Dermis blood vessel endothelial cell (primary cell): ENCODE measurements around the gene GSDMA. TPM values are rescaled to one million over a fixed set of nuclear protein-coding genes. Genes with fewer than 3 reads are reported as not detected.
"Not testable (repeated sequence)": the region's sequence is repeated elsewhere in the genome, so short reads cannot be mapped to it uniquely, and the experiment has no call there.

Source experiments
- DNase-seq: peaks from one replicate; pipeline ENCODE4 v3.0.0; 2010
- total RNA-seq: library from RNA; depleted of rRNA; stranded (reverse); fragments of >200 nt; gene quantifications from 2 replicates; pipeline ENCODE4 v1.2.3, GENCODE V29; 2014

GSDMA gene
- total RNA-seq, 1 donor from 2014 or later: not detected

DNA sequence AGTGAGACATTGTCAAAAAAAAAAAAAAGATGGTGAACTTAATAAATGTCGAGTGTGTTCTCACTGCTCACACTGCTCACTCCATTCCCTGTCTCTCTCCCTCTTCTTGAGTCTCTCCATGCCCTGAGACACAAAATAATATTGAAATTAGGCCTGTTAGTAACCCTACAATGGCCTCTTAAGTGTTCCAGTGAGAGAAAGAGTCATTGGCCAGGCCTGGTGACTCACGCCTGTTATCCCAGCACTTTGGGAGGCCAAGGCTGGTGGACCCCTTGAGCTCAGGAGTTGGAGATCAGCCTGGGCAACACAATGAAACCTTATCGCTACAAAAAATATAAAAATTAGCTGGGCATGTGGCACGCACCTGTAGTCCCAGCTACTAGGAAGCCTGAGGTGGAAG, 36.3 kb downstream of the GSDMA start:
- no peak for DNase-seq

DNA sequence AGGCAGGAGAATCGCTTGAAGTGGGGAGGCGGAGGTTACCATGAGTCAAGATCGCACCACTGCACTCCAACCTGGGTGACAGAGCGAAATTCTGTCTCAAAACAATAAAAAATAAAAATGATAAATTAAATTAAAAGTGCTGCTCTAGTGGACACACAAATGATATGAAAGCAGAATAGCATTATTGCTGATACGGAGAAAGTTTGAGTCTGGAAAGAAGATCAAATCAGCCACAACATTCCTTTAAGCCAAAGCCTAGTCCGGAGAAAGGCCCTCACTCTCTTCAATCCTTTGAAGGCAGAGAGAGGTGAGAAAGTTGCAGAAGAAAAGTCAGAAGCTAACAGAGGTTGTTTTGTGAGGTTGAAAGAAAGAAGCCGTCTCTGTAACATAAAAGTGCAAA, 37.4 kb downstream of the GSDMA start:
- DNase-seq: no peak

DNA sequence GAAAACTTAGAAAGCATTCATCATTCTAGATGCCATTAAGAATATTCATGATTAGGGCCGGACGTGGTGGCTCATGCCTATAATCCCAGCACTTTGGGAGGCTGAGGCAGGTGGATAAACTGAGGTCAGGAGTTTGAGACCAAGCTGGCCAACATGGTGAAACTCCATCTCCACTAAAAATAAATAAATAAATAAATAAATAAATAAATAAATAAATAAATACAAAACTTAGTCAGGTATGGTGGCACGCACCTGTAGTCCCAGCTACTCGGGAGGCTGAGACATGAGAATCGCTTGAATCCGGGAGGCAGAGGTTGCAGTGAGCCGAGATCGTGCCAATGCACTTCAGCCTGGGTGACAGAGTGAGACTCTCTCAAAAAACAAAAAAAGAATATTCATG, 38.5 kb downstream of the GSDMA start:
- not testable (repeated sequence) for DNase-seq

DNA sequence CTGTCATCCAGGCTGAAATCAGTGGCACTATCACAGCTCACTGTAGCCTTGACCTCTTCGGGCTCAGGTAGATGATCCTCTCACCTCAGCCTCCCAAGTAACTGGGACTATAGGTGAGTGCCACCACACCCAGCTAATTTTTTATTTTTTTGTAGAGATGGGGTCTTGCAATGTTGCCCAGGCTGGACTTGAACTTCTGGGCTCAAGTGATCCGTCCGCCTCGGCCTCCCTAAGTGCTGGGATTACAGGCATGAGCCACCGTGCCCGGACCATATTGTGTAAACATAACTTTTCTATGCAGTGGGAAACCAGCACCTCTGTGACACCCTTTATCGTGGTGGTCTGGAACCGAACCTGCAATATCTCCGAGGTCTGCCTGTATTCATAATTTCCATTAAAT, 41.3 kb downstream of the GSDMA start:
- DNase-seq: no peak

DNA sequence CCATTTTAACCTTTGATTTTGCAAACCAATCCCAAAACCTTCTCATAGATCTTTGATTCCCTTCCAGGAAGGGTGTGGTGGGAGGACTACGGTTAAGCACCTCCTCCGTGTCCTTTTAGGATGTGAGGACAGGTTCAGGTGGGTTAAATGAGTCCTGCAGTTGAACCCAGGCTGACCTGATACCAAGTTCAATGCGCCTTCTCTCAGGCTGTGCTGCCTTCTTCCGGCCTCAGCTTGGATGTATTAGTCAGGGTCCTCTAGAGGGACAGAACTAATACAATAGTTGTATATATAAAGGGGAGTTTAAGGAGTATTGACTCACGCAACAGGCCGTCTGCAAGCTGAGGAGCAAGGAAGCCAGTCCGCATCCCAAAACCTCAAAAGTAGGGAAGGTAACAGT, 41.9 kb downstream of the GSDMA start:
- DNase-seq: no peak

DNA sequence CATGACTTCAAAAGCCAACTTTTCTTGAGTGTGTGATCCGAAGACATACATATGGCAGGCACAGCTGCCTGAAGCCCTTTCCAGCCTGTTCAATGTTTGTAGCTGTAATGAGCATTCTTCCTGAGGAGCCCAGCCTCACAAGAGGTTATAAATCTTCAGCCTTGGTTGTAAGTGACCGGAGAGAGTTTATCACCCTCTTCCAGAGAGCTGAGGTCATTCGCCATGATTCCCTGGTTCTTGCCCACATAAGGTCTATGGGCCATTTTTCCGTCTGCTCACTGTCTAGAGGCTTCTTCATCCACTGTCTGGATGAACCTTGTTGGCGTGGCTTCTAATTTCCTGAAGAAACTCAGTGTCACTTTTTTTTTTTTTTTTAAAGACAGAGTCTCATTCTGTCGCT, 42.7 kb downstream of the GSDMA start:
- DNase-seq: no peak

DNA sequence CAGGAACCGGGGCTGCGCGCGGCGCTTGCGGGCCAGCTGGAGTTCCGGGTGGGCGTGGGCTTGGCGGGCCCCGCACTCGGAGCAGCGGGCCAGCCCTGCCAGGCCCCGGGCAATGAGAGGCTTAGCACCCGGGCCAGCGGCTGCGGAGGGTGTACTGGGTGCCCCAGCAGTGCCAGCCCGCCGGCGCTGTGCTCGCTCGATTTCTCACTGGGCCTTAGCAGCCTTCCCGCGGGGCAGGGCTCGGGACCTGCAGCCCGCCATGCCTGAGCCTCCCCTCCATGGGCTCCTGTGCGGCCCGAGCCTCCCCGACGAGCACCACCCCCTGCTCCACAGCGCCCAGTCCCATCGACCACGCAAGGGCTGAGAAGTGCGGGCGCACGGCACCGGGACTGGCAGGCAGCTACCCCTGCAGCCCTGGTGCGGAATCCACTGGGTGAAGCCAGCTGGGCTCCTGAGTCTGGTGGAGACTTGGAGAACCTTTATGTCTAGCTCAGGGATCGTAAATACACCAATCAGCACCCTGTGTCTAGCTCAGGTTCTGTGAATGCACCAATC, 48.2 kb downstream of the GSDMA start:
- DNase-seq: not testable (repeated sequence)

DNA sequence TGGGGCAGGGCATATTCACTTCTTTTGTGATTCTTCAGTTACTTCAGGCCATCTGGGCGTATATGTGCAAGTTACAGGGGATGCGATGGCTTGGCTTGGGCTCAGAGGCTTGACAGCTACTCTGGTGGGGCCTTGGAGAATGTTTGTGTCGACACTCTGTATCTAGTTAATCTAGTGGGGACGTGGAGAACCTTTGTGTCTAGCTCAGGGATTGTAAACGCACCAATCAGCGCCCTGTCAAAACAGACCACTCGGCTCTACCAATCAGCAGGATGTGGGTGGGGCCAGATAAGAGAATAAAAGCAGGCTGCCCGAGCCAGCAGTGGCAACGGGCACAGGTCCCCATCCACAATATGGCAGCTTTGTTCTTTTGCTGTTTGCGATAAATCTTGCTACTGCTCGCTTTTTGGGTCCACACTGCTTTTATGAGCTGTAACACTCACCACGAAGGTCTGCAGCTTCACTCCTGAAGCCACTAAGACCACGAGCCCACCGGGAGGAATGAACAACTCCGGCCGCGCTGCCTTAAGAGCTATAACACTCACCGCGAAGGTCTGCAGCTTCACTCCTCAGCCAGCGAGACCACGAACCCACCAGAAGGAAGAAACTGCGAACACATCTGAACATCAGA, 49.3 kb downstream of the GSDMA start:
- not testable (repeated sequence) for DNase-seq

DNA sequence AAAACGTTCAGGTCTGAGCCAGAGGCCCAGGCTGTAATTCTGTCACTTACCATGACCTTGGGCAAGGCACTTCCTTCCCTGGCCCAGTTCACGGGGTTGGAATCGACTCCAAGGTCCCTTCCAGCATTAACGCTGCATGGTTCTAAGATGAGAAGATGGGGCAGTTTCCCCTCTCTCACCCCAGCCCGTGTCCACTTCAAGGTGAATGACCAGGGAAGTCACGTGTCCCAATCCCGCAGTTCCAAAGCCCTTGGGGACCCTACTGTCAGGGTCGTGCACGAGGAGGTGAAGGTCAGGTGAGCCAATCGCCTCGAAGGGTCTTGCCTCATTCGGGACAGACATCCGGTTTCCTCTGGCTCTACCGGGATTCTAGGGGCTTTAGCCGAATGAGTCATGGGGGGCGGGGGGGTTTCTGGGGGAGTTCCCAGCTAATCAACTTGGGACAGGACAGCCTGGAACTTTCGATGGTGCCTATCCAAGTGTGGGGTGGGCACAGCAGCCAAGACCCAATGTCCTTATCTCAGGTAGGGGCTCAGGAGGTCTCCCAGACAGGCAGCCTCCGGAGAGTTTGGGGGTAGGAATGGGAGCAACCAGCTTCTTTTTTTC, 51.7 kb downstream of the GSDMA start:
- peak; percentile 71 for DNase-seq

DNA sequence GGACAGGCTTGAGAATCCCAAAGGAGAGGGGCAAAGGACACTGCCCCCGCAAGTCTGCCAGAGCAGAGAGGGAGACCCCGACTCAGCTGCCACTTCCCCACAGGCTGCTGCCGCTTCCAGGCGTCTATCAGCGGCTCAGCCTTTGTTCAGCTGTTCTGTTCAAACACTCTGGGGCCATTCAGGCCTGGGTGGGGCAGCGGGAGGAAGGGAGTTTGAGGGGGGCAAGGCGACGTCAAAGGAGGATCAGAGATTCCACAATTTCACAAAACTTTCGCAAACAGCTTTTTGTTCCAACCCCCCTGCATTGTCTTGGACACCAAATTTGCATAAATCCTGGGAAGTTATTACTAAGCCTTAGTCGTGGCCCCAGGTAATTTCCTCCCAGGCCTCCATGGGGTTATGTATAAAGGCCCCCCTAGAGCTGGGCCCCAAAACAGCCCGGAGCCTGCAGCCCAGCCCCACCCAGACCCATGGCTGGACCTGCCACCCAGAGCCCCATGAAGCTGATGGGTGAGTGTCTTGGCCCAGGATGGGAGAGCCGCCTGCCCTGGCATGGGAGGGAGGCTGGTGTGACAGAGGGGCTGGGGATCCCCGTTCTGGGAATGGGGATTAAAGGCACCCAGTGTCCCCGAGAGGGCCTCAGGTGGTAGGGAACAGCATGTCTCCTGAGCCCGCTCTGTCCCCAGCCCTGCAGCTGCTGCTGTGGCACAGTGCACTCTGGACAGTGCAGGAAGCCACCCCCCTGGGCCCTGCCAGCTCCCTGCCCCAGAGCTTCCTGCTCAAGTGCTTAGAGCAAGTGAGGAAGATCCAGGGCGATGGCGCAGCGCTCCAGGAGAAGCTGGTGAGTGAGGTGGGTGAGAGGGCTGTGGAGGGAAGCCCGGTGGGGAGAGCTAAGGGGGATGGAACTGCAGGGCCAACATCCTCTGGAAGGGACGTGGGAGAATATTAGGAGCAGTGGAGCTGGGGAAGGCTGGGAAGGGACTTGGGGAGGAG, 52.5 kb downstream of the GSDMA start, which contains the start of gene CSF3:
Gene CSF3 (plus strand): TSS at position 436 of the 993 bp plus-strand sequence. CDS start 35 bp downstream, at position 471.
- peak; percentile 54 for DNase-seq

DNA sequence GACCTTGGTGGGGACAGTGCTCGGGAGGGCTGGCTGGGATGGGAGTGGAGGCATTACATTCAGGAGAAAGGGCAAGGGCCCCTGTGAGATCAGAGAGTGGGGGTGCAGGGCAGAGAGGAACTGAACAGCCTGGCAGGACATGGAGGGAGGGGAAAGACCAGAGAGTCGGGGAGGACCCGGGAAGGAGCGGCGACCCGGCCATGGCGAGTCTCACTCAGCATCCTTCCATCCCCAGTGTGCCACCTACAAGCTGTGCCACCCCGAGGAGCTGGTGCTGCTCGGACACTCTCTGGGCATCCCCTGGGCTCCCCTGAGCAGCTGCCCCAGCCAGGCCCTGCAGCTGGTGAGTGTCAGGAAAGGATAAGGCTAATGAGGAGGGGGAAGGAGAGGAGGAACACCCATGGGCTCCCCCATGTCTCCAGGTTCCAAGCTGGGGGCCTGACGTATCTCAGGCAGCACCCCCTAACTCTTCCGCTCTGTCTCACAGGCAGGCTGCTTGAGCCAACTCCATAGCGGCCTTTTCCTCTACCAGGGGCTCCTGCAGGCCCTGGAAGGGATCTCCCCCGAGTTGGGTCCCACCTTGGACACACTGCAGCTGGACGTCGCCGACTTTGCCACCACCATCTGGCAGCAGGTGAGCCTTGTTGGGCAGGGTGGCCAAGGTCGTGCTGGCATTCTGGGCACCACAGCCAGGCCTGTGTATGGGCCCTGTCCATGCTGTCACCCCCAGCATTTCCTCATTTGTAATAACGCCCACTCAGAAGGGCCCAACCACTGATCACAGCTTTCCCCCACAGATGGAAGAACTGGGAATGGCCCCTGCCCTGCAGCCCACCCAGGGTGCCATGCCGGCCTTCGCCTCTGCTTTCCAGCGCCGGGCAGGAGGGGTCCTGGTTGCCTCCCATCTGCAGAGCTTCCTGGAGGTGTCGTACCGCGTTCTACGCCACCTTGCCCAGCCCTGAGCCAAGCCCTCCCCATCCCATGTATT, 53.5 kb downstream of the GSDMA start:
- DNase-seq: no peak

DNA sequence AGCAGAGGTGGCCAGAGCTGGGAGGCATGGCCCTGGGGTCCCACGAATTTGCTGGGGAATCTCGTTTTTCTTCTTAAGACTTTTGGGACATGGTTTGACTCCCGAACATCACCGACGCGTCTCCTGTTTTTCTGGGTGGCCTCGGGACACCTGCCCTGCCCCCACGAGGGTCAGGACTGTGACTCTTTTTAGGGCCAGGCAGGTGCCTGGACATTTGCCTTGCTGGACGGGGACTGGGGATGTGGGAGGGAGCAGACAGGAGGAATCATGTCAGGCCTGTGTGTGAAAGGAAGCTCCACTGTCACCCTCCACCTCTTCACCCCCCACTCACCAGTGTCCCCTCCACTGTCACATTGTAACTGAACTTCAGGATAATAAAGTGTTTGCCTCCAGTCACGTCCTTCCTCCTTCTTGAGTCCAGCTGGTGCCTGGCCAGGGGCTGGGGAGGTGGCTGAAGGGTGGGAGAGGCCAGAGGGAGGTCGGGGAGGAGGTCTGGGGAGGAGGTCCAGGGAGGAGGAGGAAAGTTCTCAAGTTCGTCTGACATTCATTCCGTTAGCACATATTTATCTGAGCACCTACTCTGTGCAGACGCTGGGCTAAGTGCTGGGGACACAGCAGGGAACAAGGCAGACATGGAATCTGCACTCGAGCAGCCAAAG, 54.7 kb downstream of the GSDMA start:
- DNase-seq: no peak

DNA sequence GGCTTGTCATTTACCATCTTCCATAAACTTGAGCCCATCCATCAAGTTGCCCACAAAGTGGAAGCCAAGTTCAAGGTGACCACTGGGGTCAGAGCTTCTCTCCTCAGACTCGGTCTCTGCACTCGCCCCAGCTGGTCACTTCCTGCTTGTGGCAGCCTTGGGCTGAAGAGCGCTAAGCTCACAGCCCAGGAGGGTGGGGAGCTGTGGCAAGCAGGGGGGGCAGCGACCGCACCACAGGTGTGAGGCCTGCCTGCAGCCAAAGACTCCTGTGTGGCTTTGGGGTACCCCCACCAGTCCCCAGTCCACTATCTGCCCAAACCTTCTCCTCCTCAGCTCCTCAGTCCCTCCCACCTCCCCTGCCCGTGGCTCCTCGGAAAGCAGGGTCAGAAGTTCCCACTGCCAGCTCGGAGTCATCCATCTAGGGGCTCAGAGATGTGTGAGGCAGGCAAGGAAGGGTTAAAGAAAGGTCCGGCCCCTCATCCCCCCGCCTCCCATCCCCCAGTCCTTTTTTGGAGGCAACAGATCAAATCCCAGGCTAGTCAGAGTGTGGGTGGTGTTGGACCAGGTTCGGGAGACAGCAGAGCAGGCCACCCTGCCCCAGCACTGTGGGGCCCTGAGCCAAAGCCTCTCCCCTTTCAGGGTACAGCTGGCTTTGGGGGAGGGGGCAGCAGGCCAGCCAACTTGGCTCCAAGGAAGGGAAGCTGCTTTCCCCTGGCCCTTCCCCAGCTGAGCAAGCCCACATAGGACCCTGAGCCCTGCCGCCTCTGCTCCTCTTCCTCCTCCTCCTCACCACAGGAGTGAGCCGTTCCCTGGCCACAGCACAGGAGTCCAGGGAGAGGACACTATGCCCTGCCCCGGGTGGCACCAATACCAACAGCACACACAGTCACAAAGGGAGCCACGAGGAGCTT, 55.7 kb downstream of the GSDMA start:
- peak; percentile 38 for DNase-seq

DNA sequence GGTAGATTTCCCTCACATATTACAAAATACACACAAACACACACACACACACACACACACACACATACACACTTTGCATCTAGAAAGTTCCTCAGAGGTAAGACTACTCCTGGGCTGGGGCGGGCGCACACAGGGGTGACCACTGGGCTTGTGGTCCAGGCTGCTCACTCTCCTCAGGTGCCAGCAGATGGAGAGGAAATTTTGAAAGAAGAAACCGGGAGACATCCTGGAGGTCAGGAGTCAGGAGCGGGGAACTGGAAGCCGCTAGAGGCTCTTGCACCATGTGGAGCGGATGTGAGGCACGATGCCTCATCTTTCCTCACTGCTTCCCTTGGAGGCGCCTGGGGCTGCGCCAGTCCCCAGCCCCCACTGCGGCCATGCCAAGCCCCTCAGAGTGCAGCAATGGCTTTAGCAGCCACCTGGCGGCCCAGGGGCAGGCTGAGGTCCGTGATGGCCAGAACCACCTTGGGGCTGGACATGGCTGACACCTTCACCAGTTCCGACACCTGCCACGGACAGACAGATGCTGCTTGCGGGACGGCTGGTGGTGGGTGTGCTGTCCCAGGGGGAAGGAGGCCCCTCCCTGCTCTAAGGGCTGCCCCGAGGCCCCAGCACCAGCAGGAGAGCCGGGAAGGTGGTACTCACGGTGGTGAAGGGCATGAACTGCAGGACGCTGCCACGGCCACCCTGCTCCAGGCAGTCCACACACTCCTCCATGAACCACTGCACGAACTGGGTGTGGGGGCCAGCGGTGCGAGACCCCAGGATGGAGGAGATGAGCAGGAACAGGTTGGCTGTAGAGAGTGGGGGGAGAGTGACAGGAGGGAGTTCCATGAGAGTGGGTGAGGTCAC, 56.6 kb downstream of the GSDMA start:
- DNase-seq: peak; percentile 93

DNA sequence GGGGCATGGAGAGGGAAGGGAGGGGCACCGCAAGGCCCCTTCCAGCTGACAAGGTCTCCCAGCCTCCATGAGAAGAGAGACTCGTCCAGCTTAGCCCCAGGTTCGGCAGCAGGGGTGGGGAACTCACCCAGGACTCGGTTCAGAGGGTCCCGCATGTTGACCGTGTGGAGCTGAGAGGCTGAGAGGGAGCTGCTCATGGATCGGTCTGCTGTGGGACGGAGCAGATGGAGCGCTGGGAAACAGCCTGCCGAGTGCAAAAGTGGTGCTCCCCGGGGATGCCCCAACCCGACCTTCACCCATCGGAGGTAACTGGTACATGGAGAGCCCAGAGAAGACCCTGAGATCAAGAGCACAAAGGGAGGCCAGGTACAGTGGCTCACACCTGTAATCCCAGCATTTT, 57.3 kb downstream of the GSDMA start:
- DNase-seq: no peak

DNA sequence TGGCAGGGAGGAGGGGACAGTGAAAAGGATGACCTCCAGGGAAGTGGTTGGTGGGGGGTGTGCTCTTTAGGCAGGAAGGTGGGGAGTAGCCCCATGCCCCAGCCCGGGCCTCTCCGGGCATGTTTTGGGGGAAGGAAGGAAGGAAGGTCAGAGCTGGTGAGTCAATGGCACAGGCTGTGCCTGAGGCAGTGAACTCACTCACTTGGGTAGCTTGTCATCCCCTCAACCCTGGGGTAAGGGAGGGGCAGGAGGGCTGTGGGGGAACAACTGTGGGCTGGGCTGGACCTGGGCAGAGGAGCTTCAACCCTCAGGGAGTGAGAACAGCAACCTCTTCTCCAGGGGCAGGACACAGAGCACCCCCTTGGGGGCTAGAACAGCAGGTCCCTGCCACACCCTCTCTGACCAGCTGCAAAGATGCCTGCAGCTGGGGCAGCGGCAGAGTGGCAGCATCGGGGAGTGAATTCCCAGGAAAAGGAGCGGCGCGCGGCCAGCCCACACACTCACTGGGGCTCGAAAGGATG, 58.7 kb downstream of the GSDMA start:
- peak; percentile 75 for DNase-seq

DNA sequence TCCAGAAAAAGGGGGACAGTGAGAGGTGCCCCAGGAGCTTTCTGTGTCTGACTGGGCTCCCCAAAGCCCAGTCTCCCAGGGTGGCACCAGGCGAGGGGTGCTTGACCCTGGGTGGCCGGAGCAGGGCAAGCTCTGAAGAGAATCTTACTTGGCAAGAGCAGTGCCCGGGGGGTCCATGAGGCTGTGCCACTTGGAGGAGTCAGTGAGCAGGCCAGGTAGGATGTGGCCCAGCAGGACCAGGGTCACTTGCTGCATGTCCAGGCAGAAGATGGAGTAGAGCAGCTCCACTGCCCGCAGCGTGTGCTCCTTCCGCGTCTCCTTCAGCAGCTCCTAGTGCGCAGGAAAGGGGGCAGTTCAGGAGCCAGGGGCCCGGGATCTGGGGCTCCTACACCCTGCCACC, 59.7 kb downstream of the GSDMA start:
- no peak for DNase-seq

DNA sequence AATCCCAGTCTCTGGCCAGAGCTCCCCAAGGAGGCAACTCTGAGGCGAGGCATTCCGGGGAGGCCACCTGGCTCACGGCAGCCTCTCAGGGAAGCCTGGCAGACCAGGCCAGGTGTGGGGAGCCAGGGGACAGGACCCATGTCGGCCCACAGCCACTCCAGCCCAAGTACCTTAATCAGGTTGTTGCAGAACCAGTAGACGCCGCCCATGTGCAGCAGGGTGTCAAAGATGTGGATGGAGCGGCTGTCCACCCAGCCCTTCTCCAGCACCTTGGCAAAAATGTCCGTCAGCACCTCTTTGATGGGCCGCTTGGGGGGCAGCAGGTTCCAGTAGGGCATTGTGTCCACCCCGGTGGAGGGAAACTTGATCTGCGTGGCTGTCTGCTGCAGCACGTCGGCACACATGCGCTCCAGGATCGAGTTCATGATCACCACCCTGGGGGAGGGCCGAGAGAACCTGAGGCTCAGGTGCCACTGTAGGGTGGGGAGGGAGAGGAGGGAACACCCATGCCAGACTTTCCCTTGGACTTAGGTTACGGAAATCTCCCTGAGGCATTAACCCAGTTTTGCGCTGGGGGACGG, 60.2 kb downstream of the GSDMA start:
- DNase-seq: peak; percentile 26
